Neural cell (in vitro differentiated cells): ENCODE data around the gene IFTAP. TPM values are rescaled to one million over a fixed set of nuclear protein-coding genes. Genes with fewer than 3 reads are reported as not detected.
"Not testable (repeated sequence)": the region's sequence is repeated elsewhere in the genome, so short reads cannot be mapped to it uniquely, and the experiment has no call there.

Experiments
- H2AFZ ChIP-seq: fragments of 200-600, 300-800 bp; sonication (generic), shearing (Covaris generic); 2 replicates; pipeline ENCODE4 v1.6.0; 2014; ENCODE audit warnings: low read depth, mild to moderate bottlenecking, antibody characterized with exemption, low read length, moderate library complexity
- H3F3A ChIP-seq: fragments of 200-600 bp; shearing (Covaris generic); 2 replicates; pipeline ENCODE4 v1.6.1; 2016; ENCODE audit warnings: mild to moderate bottlenecking, moderate library complexity, mixed read lengths, antibody characterized with exemption, low read length; ENCODE audit not compliant: insufficient read depth, poor library complexity, severe bottlenecking
- H3K27ac ChIP-seq: fragments of 200-600, 300-800 bp; sonication (generic), shearing (Covaris generic); 2 replicates; pipeline ENCODE4 v1.5.1; 2014; ENCODE audit warnings: mild to moderate bottlenecking, low read length, moderate library complexity
- H3K27me3 ChIP-seq: fragments of 300-800, 200-600 bp; sonication (generic), shearing (Covaris generic); 2 replicates; pipeline ENCODE4 v1.6.0; 2014; ENCODE audit warnings: mild to moderate bottlenecking, low read depth, low read length, moderate library complexity; ENCODE audit not compliant: insufficient read depth
- H3K36me3 ChIP-seq: fragments of 300-800, 200-600 bp; sonication (generic), shearing (Covaris generic); 2 replicates; pipeline ENCODE4 v1.5.1; 2014; ENCODE audit warnings: mild to moderate bottlenecking, antibody characterized with exemption, low read length, moderate library complexity; ENCODE audit not compliant: insufficient read depth
- H3K4me2 ChIP-seq: fragments of 300-800, 200-600 bp; sonication (generic), shearing (Covaris generic); 2 replicates; pipeline ENCODE4 v1.6.0; 2014; ENCODE audit warnings: mild to moderate bottlenecking, low read length
- H3K4me3 ChIP-seq: fragments of 300-800, 200-600 bp; sonication (generic), shearing (Covaris generic); 2 replicates; pipeline ENCODE4 v1.5.1; 2014; ENCODE audit warnings: mild to moderate bottlenecking, low read length, moderate library complexity
- H3K79me2 ChIP-seq: fragments of 200-600 bp; shearing (Covaris generic); replicated peaks from 2 replicates; pipeline ENCODE4 v1.6.0; 2014; ENCODE audit warnings: mild to moderate bottlenecking, low read length, moderate library complexity; ENCODE audit not compliant: insufficient read depth
- H3K9ac ChIP-seq: fragments of 300-800, 200-600 bp; sonication (generic), shearing (Covaris generic); 2 replicates; pipeline ENCODE4 v1.6.1; 2016; ENCODE audit warnings: mild to moderate bottlenecking, low read length, mixed read lengths
- H3K9me2 ChIP-seq: fragments of 200-600 bp; shearing (Covaris generic); 2 replicates; pipeline ENCODE4 v1.6.1; 2016; ENCODE audit warnings: mild to moderate bottlenecking, low read length, mixed read lengths; ENCODE audit not compliant: insufficient read depth
- H3K9me3 ChIP-seq: fragments of 200-600, 300-800 bp; sonication (generic), shearing (Covaris generic); 2 replicates; pipeline ENCODE4 v1.6.1; 2016; ENCODE audit warnings: mild to moderate bottlenecking, mixed run types, low read length, moderate library complexity, mixed read lengths
- H4K20me1 ChIP-seq: fragments of 200-600 bp; shearing (Covaris generic); 2 replicates; pipeline ENCODE4 v1.6.1; 2016; ENCODE audit warnings: mild to moderate bottlenecking, mixed run types; ENCODE audit not compliant: insufficient read depth
- CTCF ChIP-seq: fragments of 450-650 bp; IDR thresholded peaks from 2 replicates; pipeline ENCODE4 v1.5.1; 2014; ENCODE audit warnings: antibody characterized with exemption, mild to moderate bottlenecking, moderate library complexity; ENCODE audit not compliant: poor library complexity, severe bottlenecking
- EZH2 ChIP-seq: fragments of 200-600, 300-800 bp; shearing (Covaris generic), sonication (generic); IDR thresholded peaks from 2 replicates; pipeline ENCODE4 v1.6.1; 2014; ENCODE audit warnings: antibody characterized with exemption, low read length, borderline replicate concordance, mild to moderate bottlenecking; ENCODE audit not compliant: insufficient read depth, poor library complexity, severe bottlenecking
- POLR2AphosphoS5 ChIP-seq: IDR thresholded peaks from 2 replicates; pipeline ENCODE4 v1.6.1; 2012
- RAD21 ChIP-seq: fragments of 450-650 bp; conservative IDR thresholded peaks from 2 replicates; pipeline ENCODE4 v1.6.1; 2014; ENCODE audit warnings: antibody characterized with exemption, mild to moderate bottlenecking, moderate library complexity
- REST ChIP-seq: IDR thresholded peaks from 2 replicates; pipeline ENCODE4 v1.6.1; 2012; ENCODE audit warnings: borderline replicate concordance
- SMC3 ChIP-seq: fragments of 450-650 bp; conservative IDR thresholded peaks from 2 replicates; pipeline ENCODE4 v1.6.1; 2014; ENCODE audit warnings: antibody characterized with exemption, mild to moderate bottlenecking, moderate library complexity; ENCODE audit not compliant: poor library complexity
- polyA plus RNA-seq: library from polyadenylated mRNA; depleted of rRNA; stranded (reverse); fragments of >200 nt; gene quantifications from 2 replicates; pipeline ENCODE4 v1.2.3, GENCODE V29; 2014

Gene IFTAP
- polyA plus RNA-seq, 1 donor from 2014 or later, result 71.9 TPM

- Histone ChIP-seq H3K4me2 (no peak overlapping the region), H3K36me3 (no peaks in the 10 kb centered on the region), H4K20me1 (no peaks in the 10 kb centered on the region), H2AFZ (no peak overlapping the region), H3K9me2 (no peaks in the 10 kb centered on the region), H3K27ac (no peak overlapping the region), H3K9me3 (no peaks in the 10 kb centered on the region), H3K27me3 (no peaks in the 10 kb centered on the region), H3K4me3 (no peak overlapping the region), H3K79me2 (no peaks in the 10 kb centered on the region), H3F3A (no peaks in the 10 kb centered on the region), H3K9ac (no peak overlapping the region)
- no peak for TF ChIP-seq SMC3
- no peak for TF ChIP-seq EZH2
- no peak for TF ChIP-seq CTCF
- no peak for TF ChIP-seq POLR2AphosphoS5
- TF ChIP-seq REST, result no peak
- TF ChIP-seq RAD21, result no peak
Observed at GRCh38 chr11:36638556-36638955, 44.3 kb downstream of the IFTAP start.

GRCh38 chr11:36657610-36658267 lies 63.4 kb downstream of the IFTAP start:
- Histone ChIP-seq H3K27ac (no peak overlapping the region), H3K36me3 (no peaks in the 10 kb centered on the region), H3K4me2 (no peak overlapping the region), H4K20me1 (no peaks in the 10 kb centered on the region), H3K27me3 (no peaks in the 10 kb centered on the region), H2AFZ (no peak overlapping the region), H3K9me2 (no peaks in the 10 kb centered on the region), H3K9me3 (no peaks in the 10 kb centered on the region), H3K9ac (no peak overlapping the region), H3K4me3 (no peak overlapping the region), H3K79me2 (no peaks in the 10 kb centered on the region), H3F3A (no peaks in the 10 kb centered on the region)
- no peak for TF ChIP-seq SMC3

GRCh38 chr11:36661359-36661758 lies 67.1 kb downstream of the IFTAP start:
- not testable (repeated sequence) for H3K9ac ChIP-seq, H3K36me3 ChIP-seq, H4K20me1 ChIP-seq, H3K9me3 ChIP-seq, H3K27ac ChIP-seq, H3F3A ChIP-seq, H3K79me2 ChIP-seq, H2AFZ ChIP-seq, H3K4me2 ChIP-seq, H3K4me3 ChIP-seq, H3K27me3 ChIP-seq, H3K9me2 ChIP-seq
